IMR-90 (cell line): ENCODE data around the gene SPATS2L. TPM values are rescaled to one million over a fixed set of nuclear protein-coding genes. Genes with fewer than 3 reads are reported as not detected.

Experiments used
- ATAC-seq: fragments of 200-7000 bp; cut with Tn5 transposase; 2 replicates; pipeline ENCODE4 v1.9.1; 2020; ENCODE audit warnings: low read depth, mild to moderate bottlenecking, moderate library complexity
- BruUV-seq: library from RNA; stranded (reverse); fragments of 400-500 nt; replicated peaks from 2 replicates; lab custom pipeline; 2021; lab: Mats Ljungman, UMichigan
- CTCF ChIA-PET: fragments of 300-600 bp; formaldehyde crosslinking; extraction: SDS; loops from one replicate; lab custom pipeline; 2021; ENCODE audit warnings: antibody characterized with exemption; lab: Yijun Ruan, JAX
- POLR2A ChIA-PET: fragments of 300-600 bp; sonication (Branson Sonifier 250); formaldehyde crosslinking; loops from one replicate; lab custom pipeline; 2022; ENCODE audit warnings: antibody characterized with exemption; ENCODE audit not compliant: unreplicated experiment; lab: Charles Lee
- DNase-seq: peaks from one replicate; pipeline ENCODE4 v3.0.0; 2013
- H2AFZ ChIP-seq: replicated peaks from 2 replicates; pipeline ENCODE3; 2013; ENCODE audit warnings: low read length, mild to moderate bottlenecking; ENCODE audit not compliant: poor library complexity
- H2AK5ac ChIP-seq: 2 replicates; pipeline ENCODE4 v1.6.1; 2013; ENCODE audit warnings: low read depth, low read length, inconsistent platforms
- H2AK9ac ChIP-seq: replicated peaks from 2 replicates; pipeline ENCODE3; 2013; ENCODE audit warnings: mild to moderate bottlenecking, low read depth, low read length, moderate library complexity; ENCODE audit not compliant: poor library complexity
- H2BK120ac ChIP-seq: 2 replicates; pipeline ENCODE4 v1.6.1; 2013; ENCODE audit warnings: low read depth, low read length, inconsistent platforms
- H2BK15ac ChIP-seq: 3 replicates; pipeline ENCODE4 v1.6.1; 2013; ENCODE audit warnings: low read depth, low read length, inconsistent platforms
- H2BK20ac ChIP-seq: 2 replicates; pipeline ENCODE4 v1.6.1; 2013; ENCODE audit warnings: low read depth, mild to moderate bottlenecking, inconsistent platforms, low read length, moderate library complexity
- H2BK5ac ChIP-seq: 2 replicates; pipeline ENCODE4 v1.6.1; 2013; ENCODE audit warnings: mild to moderate bottlenecking, low read depth, low read length, inconsistent platforms; ENCODE audit not compliant: poor library complexity, severe bottlenecking
- H3K14ac ChIP-seq: replicated peaks from 2 replicates; pipeline ENCODE4 v1.6.1; 2013; ENCODE audit warnings: low read depth, low read length, inconsistent platforms
- H3K18ac ChIP-seq: 2 replicates; pipeline ENCODE4 v1.6.1; 2013; ENCODE audit warnings: low read depth, low read length, control low read depth
- H3K23ac ChIP-seq: 2 replicates; pipeline ENCODE4 v1.6.1; 2013; ENCODE audit warnings: low read depth, low read length, inconsistent platforms
- H3K27ac ChIP-seq: 2 replicates; pipeline ENCODE4 v1.5.1; 2013; ENCODE audit warnings: mild to moderate bottlenecking, control low read depth, low read length; ENCODE audit not compliant: insufficient read depth
- H3K27me3 ChIP-seq: 2 replicates; pipeline ENCODE4 v1.6.1; 2013; ENCODE audit warnings: low read length; ENCODE audit not compliant: control insufficient read depth, insufficient read depth
- H3K36me3 ChIP-seq: 2 replicates; pipeline ENCODE4 v1.6.1; 2013; ENCODE audit warnings: low read length, mixed read lengths; ENCODE audit not compliant: control insufficient read depth, insufficient read depth
- H3K4ac ChIP-seq: 2 replicates; pipeline ENCODE4 v1.6.1; 2013; ENCODE audit warnings: low read depth, low read length, inconsistent platforms
- H3K4me1 ChIP-seq: 2 replicates; pipeline ENCODE4 v1.6.1; 2013; ENCODE audit warnings: low read length, mixed read lengths; ENCODE audit not compliant: control insufficient read depth, insufficient read depth
- H3K4me2 ChIP-seq: 2 replicates; pipeline ENCODE4 v1.6.1; 2013; ENCODE audit warnings: low read depth, mild to moderate bottlenecking, control low read depth, low read length, moderate library complexity
- H3K4me3 ChIP-seq: 2 replicates; pipeline ENCODE4 v1.5.1; 2013; ENCODE audit warnings: low read depth, mild to moderate bottlenecking, control low read depth, low read length, moderate library complexity; ENCODE audit not compliant: insufficient read depth
- H3K56ac ChIP-seq: 2 replicates; pipeline ENCODE4 v1.6.1; 2013; ENCODE audit warnings: low read length, inconsistent platforms; ENCODE audit not compliant: insufficient read depth; ENCODE audit errors: extremely low read depth
- H3K79me1 ChIP-seq, 2 experiments: 2 replicates each; pipeline ENCODE4 v1.6.1; 2013; ENCODE audit warnings: low read length in 2 of 2, inconsistent platforms in 1 of 2, low read depth in 1 of 2
- H3K9ac ChIP-seq: 2 replicates; pipeline ENCODE4 v1.6.1; 2013; ENCODE audit warnings: low read depth, low read length, control low read depth
- H3K9me1 ChIP-seq: 2 replicates; pipeline ENCODE4 v1.6.1; 2013; ENCODE audit warnings: low read length, inconsistent platforms; ENCODE audit not compliant: insufficient read depth
- H3K9me3 ChIP-seq: 2 replicates; pipeline ENCODE4 v1.6.1; 2013; ENCODE audit warnings: low read length; ENCODE audit not compliant: control insufficient read depth, insufficient read depth
- H4K20me1 ChIP-seq: 2 replicates; pipeline ENCODE4 v1.6.1; 2013; ENCODE audit warnings: low read length, inconsistent platforms; ENCODE audit not compliant: insufficient read depth
- H4K5ac ChIP-seq: 2 replicates; pipeline ENCODE4 v1.6.1; 2013; ENCODE audit warnings: mild to moderate bottlenecking, low read depth, low read length, control low read depth
- H4K8ac ChIP-seq, 2 experiments: 2 replicates each; pipeline ENCODE4 v1.6.1; 2013; ENCODE audit warnings: low read depth in 2 of 2, low read length in 2 of 2, control low read depth in 1 of 2, inconsistent platforms in 1 of 2
- H4K91ac ChIP-seq: 2 replicates; pipeline ENCODE4 v1.6.1; 2013; ENCODE audit warnings: low read depth, low read length, inconsistent platforms; ENCODE audit not compliant: insufficient read depth
- BHLHE40 ChIP-seq: fragments of 150-350 bp; IDR thresholded peaks from 2 replicates; pipeline ENCODE4 v1.6.1; 2016; ENCODE audit warnings: mild to moderate bottlenecking, low read depth, low read length
- CHD1 ChIP-seq: IDR thresholded peaks from 2 replicates; pipeline ENCODE4 v1.6.1; 2012; ENCODE audit warnings: low read depth, low read length, improper control_type of control experiment
- ELK1 ChIP-seq: fragments of 150-350 bp; IDR thresholded peaks from 2 replicates; pipeline ENCODE4 v1.6.1; 2016; ENCODE audit warnings: low read depth, mild to moderate bottlenecking, low read length, moderate library complexity, borderline replicate concordance
- MAZ ChIP-seq: IDR thresholded peaks from 2 replicates; pipeline ENCODE4 v1.6.1; 2012; ENCODE audit warnings: low read depth, mild to moderate bottlenecking, low read length, improper control_type of control experiment, moderate library complexity, borderline replicate concordance
- MXI1 ChIP-seq: IDR thresholded peaks from 2 replicates; pipeline ENCODE4 v1.6.1; 2012; ENCODE audit warnings: low read depth, mild to moderate bottlenecking, low read length, moderate library complexity, borderline replicate concordance
- POLR2A ChIP-seq: IDR thresholded peaks from 2 replicates; pipeline ENCODE4 v1.6.1; 2012; ENCODE audit warnings: mild to moderate bottlenecking, low read depth, low read length
- RAD21 ChIP-seq: IDR thresholded peaks from 2 replicates; pipeline ENCODE4 v1.6.1; 2012; ENCODE audit warnings: low read length, improper control_type of control experiment
- RCOR1 ChIP-seq: IDR thresholded peaks from 2 replicates; pipeline ENCODE4 v1.6.1; 2012; ENCODE audit warnings: mild to moderate bottlenecking, low read length, improper control_type of control experiment; ENCODE audit not compliant: insufficient replicate concordance
- RFX5 ChIP-seq: IDR thresholded peaks from 2 replicates; pipeline ENCODE4 v1.8.0; 2012; ENCODE audit warnings: low read depth, mild to moderate bottlenecking, low read length, moderate library complexity
- SMC3 ChIP-seq: fragments of 150-350 bp; IDR thresholded peaks from 2 replicates; pipeline ENCODE4 v1.6.1; 2016; ENCODE audit warnings: low read depth, mild to moderate bottlenecking, antibody characterized with exemption, low read length, moderate library complexity
- USF2 ChIP-seq: fragments of 150-350 bp; IDR thresholded peaks from 2 replicates; pipeline ENCODE4 v1.6.1; 2017; ENCODE audit warnings: mild to moderate bottlenecking, antibody characterized with exemption, low read length, low read depth
- WGBS, 2 experiments: methylation state at CpG; one replicate each; pipeline versions ENCODE4 v1.1.5 to v1.1.7; 2013; ENCODE audit warnings: missing lambda C conversion rate in 2 of 2; ENCODE audit not compliant: insufficient read length in 1 of 2; ENCODE audit errors: extremely low coverage in 2 of 2; 5-methylcytosine and 5-hydroxymethylcytosine counted together
- dilution Hi-C: fragments of 300-500 bp; cut with HindIII; formaldehyde crosslinking; loops from one replicate; pipeline ENCODE4 v1.14.3; 2018; ENCODE audit warnings: low sequenced_read_pairs; ENCODE audit not compliant: unreplicated experiment
- in situ Hi-C: fragments of 300-500 bp; cut with MboI; formaldehyde crosslinking; loops from 3 replicates; pipeline ENCODE4 v1.14.3; 2019; ENCODE audit warnings: low sequenced_read_pairs, inconsistent platforms, mixed read lengths
- intact Hi-C: fragments of 100-400 bp; cut with micrococcal nuclease; formaldehyde crosslinking; loops from 2 replicates; pipeline ENCODE4 v1.10.0; 2022
- polyA plus RNA-seq, 3 experiments: library from polyadenylated mRNA; depleted of rRNA; stranded (reverse); fragments of >200 nt; gene quantifications; 2 replicates each; pipeline ENCODE4 v1.2.3, GENCODE V29; 2012; ENCODE audit warnings: low replicate concordance in 1 of 3
- total RNA-seq: library from RNA; depleted of rRNA; stranded (reverse); fragments of >200 nt; gene quantifications from 2 replicates; pipeline ENCODE4 v1.2.3, GENCODE V29; 2012

Gene SPATS2L
- total and polyA plus RNA-seq, 2 of the 4 experiments (the other 2 are of a cell fraction) = 118 to 155 TPM

GRCh38 chr2:200507179-200507578 is 200.7 kb downstream of the SPATS2L start:
- DNase-seq = no peak

More at GRCh38 chr2:200507179-200507578, 200.7 kb downstream of the SPATS2L start:
- no peak for TF ChIP-seq RFX5
- no peak for TF ChIP-seq SMC3
- TF ChIP-seq RCOR1 = no peak
- TF ChIP-seq POLR2A = no peak
- TF ChIP-seq ELK1 = no peak
- TF ChIP-seq BHLHE40 = no peak
- TF ChIP-seq CHD1 = no peak
- no peak for TF ChIP-seq MXI1
- TF ChIP-seq RAD21 = no peak
- TF ChIP-seq MAZ = no peak
- no peak for TF ChIP-seq USF2
- in situ Hi-C loops = no loop called here
- H4K8ac ChIP-seq = no peak overlapping the region
- H3K14ac ChIP-seq = no peak overlapping the region
- H3K9me3 ChIP-seq = no peaks in the 10 kb centered on the region
- H3K79me1 ChIP-seq = peaks cover 14 to 16% of the 10 kb centered on the region in 2 experiments
- BruUV-seq = no TSS peak
- ChIA-PET POLR2A (no interaction called here), CTCF (no interaction called here)
- dilution Hi-C loops = no loop called here
- H3K4me1 ChIP-seq = 0 out of 2 replicates have a peak, but pooled peaks cover 2% of the 10 kb centered on the region
- H3K4me3 ChIP-seq = no peak overlapping the region
- H4K20me1 ChIP-seq = no peaks in the 10 kb centered on the region; the same call in 1 of the 2 replicates
- 0 out of 2 replicates have a peak, but pooled peaks cover 2% of the 10 kb centered on the region for H3K27me3 ChIP-seq
- H2BK120ac ChIP-seq = no peak overlapping the region
- no peak overlapping the region for H2AK5ac ChIP-seq
- ATAC-seq = no peak
- H3K9me1 ChIP-seq = peaks cover 6% of the 10 kb centered on the region
- H2BK15ac ChIP-seq = no peak overlapping the region
- no peak overlapping the region for H3K18ac ChIP-seq
- no peak overlapping the region for H3K56ac ChIP-seq
- no peak overlapping the region for H2BK5ac ChIP-seq
- WGBS, 2 experiments = 100% methylated on average over 1 of the region's 2 CpGs; no CpG with 5 or more reads in 1 of the 2 experiments
- no peak overlapping the region for H4K5ac ChIP-seq
- no peak overlapping the region for H3K23ac ChIP-seq
- intact Hi-C loops = no loop called here
- H4K91ac ChIP-seq = no peak overlapping the region
- H3K9ac ChIP-seq = no peak overlapping the region
- no peak overlapping the region for H3K4ac ChIP-seq
- H2AK9ac ChIP-seq = no peak overlapping the region
- no peak overlapping the region for H3K27ac ChIP-seq
- no peak overlapping the region for H3K4me2 ChIP-seq
- no peak overlapping the region for H2AFZ ChIP-seq
- peaks cover 6% of the 10 kb centered on the region for H3K36me3 ChIP-seq
- H2BK20ac ChIP-seq = no peak overlapping the region
